GOT3 (cell line): Measurements from ENCODE around the gene OSGIN1.

ENCODE experiments used
- DNase-seq: peaks from one replicate; lab custom pipeline; 2025; ENCODE audit warnings: mixed read lengths; lab: John Stamatoyannopoulos, UW

The OSGIN1 gene

DNA sequence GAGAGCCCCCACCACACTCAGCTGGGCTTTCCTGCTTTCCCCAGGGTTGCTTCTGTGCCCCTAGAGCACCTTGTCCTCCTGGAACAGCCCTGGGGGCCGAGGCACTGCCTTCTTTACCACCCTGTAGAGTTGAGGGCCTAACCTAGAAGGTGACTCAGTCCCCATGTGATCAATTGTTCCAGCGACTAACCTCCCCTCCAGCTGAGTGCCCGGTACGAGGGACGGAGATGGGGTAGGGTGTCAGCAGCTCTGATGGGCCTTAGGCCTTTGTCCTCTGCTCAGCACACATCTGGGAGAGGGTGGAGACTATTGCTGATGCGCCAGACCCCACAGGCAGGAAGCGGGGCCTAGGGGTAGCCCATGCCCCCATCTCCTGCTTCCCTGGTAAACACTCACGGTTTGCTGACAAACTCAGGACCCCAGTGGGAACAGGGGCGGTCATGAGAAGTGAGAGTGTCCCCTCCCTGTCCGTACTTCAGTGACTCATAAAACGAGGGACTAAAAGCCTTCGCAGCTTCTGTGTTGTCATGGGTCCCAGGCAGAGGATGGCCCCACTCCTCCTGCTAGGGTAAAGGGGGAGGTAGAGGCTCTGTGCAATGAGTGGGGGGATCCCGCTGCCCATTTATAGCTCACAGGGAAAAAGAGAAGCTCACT is 48.1 kb downstream of the OSGIN1 start:
- DNase-seq = no peak

DNA sequence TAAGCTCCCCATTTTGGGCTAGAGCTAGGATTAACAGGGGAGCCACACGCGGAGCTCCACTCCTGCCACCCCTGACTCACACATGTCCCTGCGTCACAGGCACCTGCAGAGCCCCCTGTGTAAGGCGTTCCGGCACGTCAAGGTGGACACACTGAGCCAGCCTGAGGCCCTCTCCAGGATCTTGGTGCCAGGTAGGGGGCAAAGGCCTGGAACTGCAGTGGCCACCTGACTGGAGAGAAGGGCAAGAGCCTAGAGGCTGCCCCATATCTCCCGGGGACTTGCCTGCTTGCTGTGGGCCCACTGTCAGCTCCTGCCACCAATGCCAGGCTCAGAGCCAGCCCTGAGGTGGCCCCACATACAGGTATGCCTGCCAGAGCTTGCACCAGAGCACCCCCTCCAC is 48.7 kb downstream of the OSGIN1 start:
- no peak for DNase-seq

DNA sequence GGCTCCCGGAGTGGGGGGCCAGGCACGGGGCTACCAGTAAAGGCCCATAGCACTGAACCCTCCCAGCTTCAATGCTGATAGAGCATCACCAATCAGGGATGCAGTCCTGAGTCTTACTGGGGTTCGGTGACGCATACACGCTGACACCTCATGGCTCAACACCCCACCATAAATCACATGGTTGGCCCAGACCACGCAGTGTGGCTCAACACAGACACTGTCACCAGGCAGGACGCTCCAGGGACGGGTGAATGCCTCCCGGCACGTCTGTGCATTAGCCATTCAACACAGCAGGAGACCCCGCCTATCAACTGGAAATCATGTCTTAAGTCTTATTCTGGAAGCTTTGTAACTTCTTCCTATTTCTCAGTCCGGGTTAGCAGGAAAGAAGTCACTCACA is 50.0 kb downstream of the OSGIN1 start:
- DNase-seq = no peak

DNA sequence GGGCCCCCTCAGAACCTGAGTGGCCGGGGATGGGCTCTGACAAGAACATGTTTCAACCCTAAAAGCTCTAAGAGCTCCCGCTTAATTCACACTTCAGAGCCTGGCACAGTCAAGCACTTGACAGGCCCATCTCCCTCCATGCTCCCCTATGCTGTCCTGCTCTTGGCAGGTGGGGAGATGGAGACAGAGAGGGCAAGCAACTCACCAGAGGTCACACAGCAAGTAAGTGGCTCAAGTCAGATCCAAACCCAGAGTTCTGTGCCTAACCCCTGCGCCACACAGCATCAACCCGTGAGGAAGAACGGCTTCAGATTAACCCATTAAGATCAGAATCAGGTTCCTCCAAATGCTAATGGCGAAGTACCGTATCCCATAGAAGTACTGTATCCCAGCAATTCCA is 51.4 kb downstream of the OSGIN1 start:
- DNase-seq = no peak

DNA sequence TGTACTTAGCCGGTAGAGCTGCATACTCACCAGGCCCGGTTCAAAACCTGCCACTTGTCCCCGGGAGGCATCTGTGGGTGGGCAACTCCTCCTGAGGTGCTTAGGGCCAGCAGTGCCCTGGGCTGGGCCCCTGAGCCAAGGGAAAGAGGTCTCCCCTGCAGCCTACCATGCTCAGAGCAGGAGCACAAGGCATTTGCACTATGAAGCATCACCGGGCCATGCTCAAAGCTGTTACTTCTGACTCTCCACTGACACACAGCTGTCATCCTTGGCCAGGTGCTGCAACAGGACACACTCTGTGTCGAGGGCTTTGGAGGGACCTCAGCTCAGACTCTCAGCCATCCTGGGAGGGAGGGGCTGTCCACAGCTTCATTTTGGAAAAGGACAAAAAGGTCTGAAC is 52.4 kb downstream of the OSGIN1 start:
- DNase-seq = no peak

DNA sequence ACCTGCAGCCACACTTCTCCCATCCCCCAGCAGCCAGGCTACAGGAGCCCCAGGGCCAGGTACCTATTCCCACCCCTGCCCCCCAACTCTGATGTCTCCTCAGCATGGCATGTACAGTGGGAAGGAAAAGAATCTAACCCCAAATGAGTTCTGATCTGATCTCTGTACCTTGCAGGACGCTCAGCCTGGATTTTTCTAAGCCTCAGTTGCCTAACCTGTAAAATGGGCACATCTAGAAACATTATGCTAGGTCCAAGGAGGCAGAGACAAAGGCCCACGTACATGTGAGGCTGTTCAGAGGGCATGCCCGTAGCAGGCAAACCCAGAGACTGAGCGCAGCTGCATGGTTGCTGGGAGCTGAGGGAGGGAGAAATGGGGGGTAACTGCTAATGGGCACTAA is 54.5 kb downstream of the OSGIN1 start:
- DNase-seq = no peak

DNA sequence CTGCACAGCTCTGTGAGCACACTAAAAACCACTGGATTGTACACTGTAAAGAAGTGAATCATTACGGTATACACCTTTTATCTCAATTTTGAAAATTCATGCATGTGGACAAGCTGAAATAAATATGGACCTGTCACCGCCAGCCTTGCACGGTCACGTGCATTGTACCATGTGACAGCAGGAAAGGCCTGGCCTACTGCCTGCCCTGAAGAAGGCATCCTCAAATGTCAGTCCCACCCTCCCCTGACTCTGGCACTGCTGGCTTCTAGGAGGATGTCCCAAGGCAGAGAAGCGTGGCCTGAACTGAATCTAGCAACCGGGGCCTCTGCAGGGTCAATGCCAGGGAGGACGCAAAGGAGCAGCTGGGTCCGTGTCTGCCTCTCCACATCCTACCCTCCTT is 54.9 kb downstream of the OSGIN1 start:
- no peak for DNase-seq

DNA sequence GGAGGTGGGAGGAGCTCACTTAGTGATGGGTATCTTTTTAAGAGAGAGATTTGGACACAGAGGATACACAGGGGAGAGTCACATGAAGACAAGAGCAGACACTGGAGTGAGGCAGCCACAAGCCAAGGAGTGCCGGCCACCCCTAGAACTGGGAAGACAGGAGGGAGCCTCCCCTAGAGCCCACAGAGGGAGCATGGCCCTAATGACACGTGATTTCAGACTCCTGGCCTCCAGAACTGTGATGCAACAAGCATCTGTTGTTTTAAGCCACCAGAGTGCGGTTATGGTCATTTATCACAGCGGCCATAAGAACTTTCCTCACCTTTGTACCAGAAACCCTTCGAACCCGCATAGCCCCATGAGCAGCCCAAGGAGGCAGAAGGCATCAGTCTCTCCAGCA is 56.2 kb downstream of the OSGIN1 start:
- DNase-seq = no peak

DNA sequence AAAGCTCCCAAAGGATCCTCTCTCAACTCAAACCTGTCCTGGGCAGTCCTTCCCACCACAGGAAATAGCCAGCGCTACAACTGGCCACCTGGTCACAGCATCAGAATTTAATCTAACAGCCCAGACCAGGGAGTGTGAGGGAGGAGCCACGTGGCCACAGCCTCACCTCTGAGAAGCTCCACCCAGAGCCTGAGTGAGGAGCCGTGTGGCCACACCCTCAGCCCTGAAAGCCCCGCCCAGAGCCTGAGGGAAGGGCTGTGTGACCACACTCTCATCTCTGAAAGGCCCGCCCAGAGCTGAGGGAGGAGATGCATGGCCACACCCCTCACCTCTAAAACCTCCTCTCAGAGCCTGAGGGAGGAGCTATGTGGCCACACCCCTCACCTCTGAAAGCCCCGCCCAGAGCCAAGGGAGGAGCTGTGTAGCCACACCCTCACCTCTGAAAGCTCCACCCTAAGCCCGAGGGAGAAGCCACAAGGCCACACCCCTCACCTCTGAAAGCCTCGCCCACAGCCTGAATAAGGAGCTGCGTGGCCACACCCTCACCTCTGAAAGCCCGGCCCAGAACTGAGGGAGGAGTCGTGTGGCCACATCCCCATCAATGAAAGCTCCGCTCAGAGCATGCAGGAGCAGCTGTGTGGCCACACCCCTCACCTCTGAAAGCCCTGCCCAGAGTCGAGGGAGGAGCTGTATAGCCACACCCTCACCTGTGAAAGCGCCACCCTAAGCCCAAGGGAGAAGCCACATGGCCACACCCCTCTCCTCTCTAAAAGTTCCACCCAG is 60.9 kb downstream of the OSGIN1 start:
- no peak for DNase-seq

DNA sequence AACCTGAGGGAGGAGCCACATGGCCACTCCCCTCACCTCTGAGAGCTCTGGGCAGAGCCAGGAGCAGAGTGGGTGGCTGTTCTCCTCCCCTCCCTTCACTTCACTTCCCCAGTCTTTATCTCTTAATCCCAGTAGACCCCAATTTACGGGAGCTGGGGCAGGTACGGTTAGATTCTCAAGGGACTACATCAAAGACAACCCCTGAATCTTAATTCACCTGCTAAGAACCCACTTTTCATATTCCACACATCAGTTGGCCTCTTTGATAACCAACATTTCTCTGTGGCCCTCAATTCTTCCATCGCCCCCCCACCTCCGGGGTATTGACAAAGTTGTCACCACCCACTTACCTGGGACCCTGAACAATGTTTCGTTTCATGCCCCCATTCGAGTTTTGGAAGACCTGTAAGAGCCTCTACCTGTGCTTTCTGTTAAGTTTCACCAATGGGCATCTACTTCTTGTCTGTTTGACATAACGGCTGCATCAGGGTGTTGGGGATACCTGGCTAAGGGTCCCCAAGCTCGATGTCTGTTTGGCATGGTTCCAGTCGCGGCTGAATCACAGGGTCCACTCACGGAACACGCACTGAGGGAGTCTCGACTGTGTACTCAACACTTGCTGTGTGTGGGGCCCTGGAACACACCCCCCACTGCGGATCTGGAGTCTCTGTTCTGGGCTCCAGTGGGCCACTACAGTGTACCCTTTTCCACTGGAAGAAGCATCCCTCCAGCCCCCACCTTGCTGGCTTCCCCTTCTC is 61.7 kb downstream of the OSGIN1 start:
- no peak for DNase-seq

DNA sequence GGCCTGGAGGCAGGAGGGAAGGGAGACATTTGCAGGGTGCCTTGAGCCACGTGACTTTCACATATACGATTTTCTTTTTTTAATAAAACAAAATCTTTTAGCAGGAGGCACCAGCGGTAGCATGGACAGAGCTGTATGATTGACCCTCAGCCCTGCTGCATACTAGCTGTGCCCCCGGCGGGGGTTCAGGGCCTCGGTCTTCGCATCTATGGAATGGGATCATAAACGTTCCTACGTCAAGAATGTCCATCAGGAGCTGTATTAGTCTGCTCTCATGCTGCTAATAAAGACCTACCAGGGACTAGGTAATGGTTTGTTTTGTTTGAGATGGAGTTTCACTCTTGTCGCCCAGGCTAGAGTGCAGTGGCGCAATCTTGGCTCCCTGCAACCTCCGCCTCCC is 62.4 kb downstream of the OSGIN1 start:
- DNase-seq = no peak
